Endothelial cell of umbilical vein (primary cell): ENCODE measurements around the gene TTYH3. TPM values are rescaled to one million over a fixed set of nuclear protein-coding genes. Genes with fewer than 3 reads are reported as not detected.

Experiments used
- BruUV-seq: library from RNA; stranded (reverse); fragments of 400-500 nt; replicated peaks from 2 replicates; lab custom pipeline; 2021; lab: Mats Ljungman, UMichigan
- CTCF ChIA-PET: fragments of 300-600, 350-600 bp; sonication (Branson Sonifier 250); formaldehyde crosslinking; loops from one replicate; lab custom pipeline; 2021; ENCODE audit warnings: antibody characterized with exemption, inconsistent platforms; lab: Charles Lee
- POLR2A ChIA-PET: fragments of 300-600, 350-600 bp; sonication (Branson Sonifier 250); formaldehyde crosslinking; loops from one replicate; lab custom pipeline; 2021; ENCODE audit warnings: antibody characterized with exemption, inconsistent platforms; lab: Charles Lee
- DNase-seq: peaks from one replicate; pipeline ENCODE4 v3.0.0-alpha.2; 2011; ENCODE audit warnings: low read depth, low spot score
- FAIRE-seq: peaks from 2 replicates; lab custom pipeline; 2011; peaks lifted over from hg19 to GRCh38; lab: Jason Lieb, UNC
- H2AFZ ChIP-seq: 2 replicates; pipeline ENCODE4 v1.6.0; 2012; ENCODE audit warnings: low read depth, low read length, control low read depth, inconsistent platforms
- H3K27ac ChIP-seq: 2 replicates; pipeline ENCODE4 v1.5.1; 2011; ENCODE audit warnings: low read depth, mild to moderate bottlenecking, control low read depth, low read length, moderate library complexity; ENCODE audit not compliant: insufficient read depth
- H3K27me3 ChIP-seq, 2 experiments: 2 replicates each; pipeline versions ENCODE4 v1.6.0 to v1.6.1; 2011; ENCODE audit warnings: low read length in 2 of 2, mixed read lengths in 1 of 2; ENCODE audit not compliant: control insufficient read depth in 2 of 2, insufficient read depth in 2 of 2
- H3K36me3 ChIP-seq, 2 experiments: 2 replicates in 1 of 2; 3 replicates in 1 of 2; pipeline ENCODE4 v1.5.1; 2011; ENCODE audit warnings: low read length in 2 of 2, mild to moderate bottlenecking in 1 of 2, moderate library complexity in 1 of 2; ENCODE audit not compliant: control insufficient read depth in 2 of 2, insufficient read depth in 2 of 2; ENCODE audit errors: extremely low read depth in 1 of 2
- H3K4me1 ChIP-seq: 3 replicates; pipeline ENCODE4 v1.5.1; 2011; ENCODE audit warnings: mild to moderate bottlenecking, low read length; ENCODE audit not compliant: control insufficient read depth, insufficient read depth; ENCODE audit errors: extremely low read depth
- H3K4me2 ChIP-seq: 2 replicates; pipeline ENCODE4 v1.6.1; 2011; ENCODE audit warnings: low read length, control low read depth, mixed read lengths; ENCODE audit not compliant: insufficient read depth
- H3K4me3 ChIP-seq, 3 experiments: fragments of 200-600 bp in 1 of 3; sonication (generic), shearing (Covaris generic) in 1 of 3; replicated peaks in 1 of 3; 2 replicates each; pipeline ENCODE4 v1.5.1; 2011 to 2016; ENCODE audit warnings: control low read depth in 3 of 3, low read length in 3 of 3, mild to moderate bottlenecking in 2 of 3, inconsistent platforms in 1 of 3, low read depth in 1 of 3, moderate library complexity in 1 of 3; ENCODE audit not compliant: insufficient read depth in 1 of 3
- H3K79me2 ChIP-seq: 2 replicates; pipeline ENCODE4 v1.6.0; 2012; ENCODE audit warnings: low read length, inconsistent platforms; ENCODE audit not compliant: control insufficient read depth, insufficient read depth
- H3K9ac ChIP-seq: replicated peaks from 2 replicates; pipeline ENCODE3; 2011; ENCODE audit warnings: low read length, control low read depth; ENCODE audit not compliant: insufficient read depth; ENCODE audit errors: extremely low read depth
- H3K9me1 ChIP-seq: replicated peaks from 3 replicates; pipeline ENCODE4 v1.6.0; 2011; ENCODE audit warnings: mild to moderate bottlenecking, low read length; ENCODE audit not compliant: control insufficient read depth, insufficient read depth; ENCODE audit errors: extremely low read depth
- H3K9me3 ChIP-seq: replicated peaks from 2 replicates; pipeline ENCODE4 v1.5.1; 2012; ENCODE audit warnings: low read length, inconsistent platforms; ENCODE audit not compliant: control insufficient read depth, insufficient read depth
- H4K20me1 ChIP-seq: replicated peaks from 2 replicates; pipeline ENCODE3; 2011; ENCODE audit warnings: mild to moderate bottlenecking, low read length; ENCODE audit not compliant: control insufficient read depth, insufficient read depth; ENCODE audit errors: extremely low read depth
- CTCF ChIP-seq, 2 donors: IDR thresholded peaks; 1 replicate in 1 of 2; 2 replicates in 1 of 2; pipeline ENCODE4 v1.5.1; 2011; ENCODE audit warnings: low read length in 2 of 2, mild to moderate bottlenecking in 2 of 2, moderate library complexity in 2 of 2, control low read depth in 1 of 2, inconsistent platforms in 1 of 2, low read depth in 1 of 2; ENCODE audit not compliant: insufficient read depth in 1 of 2; ENCODE audit errors: extremely low read depth in 1 of 2
- EZH2 ChIP-seq: IDR thresholded peaks from 2 replicates; pipeline ENCODE4 v1.6.1; 2012; ENCODE audit warnings: borderline replicate concordance, low read depth, mild to moderate bottlenecking, moderate library complexity, low read length, inconsistent platforms; ENCODE audit not compliant: severe bottlenecking
- FOS ChIP-seq: IDR thresholded peaks from 2 replicates; pipeline ENCODE4 v1.6.1; 2011; ENCODE audit warnings: mild to moderate bottlenecking, low read length, moderate library complexity, borderline replicate concordance; ENCODE audit not compliant: insufficient read depth
- GATA2 ChIP-seq: IDR thresholded peaks from 2 replicates; pipeline ENCODE4 v1.7.0; 2011; ENCODE audit warnings: low read depth, mild to moderate bottlenecking, moderate library complexity, mixed read lengths, low read length; ENCODE audit not compliant: insufficient read length, insufficient read depth
- JUN ChIP-seq: IDR thresholded peaks from 2 replicates; pipeline ENCODE4 v1.6.1; 2011; ENCODE audit warnings: borderline replicate concordance, low read depth; ENCODE audit not compliant: insufficient read length, insufficient read depth
- MAX ChIP-seq: IDR thresholded peaks from 2 replicates; pipeline ENCODE4 v1.6.1; 2011; ENCODE audit not compliant: insufficient read depth, insufficient read length
- MYC ChIP-seq: IDR thresholded peaks from one replicate; pipeline ENCODE4 v1.6.1; 2011; ENCODE audit warnings: mild to moderate bottlenecking, low read depth, low read length
- POLR2A ChIP-seq: IDR thresholded peaks from 2 replicates; pipeline ENCODE4 v1.6.1; 2012; ENCODE audit warnings: low read depth, mild to moderate bottlenecking, control low read depth, low read length
- POLR2AphosphoS5 ChIP-seq: IDR thresholded peaks from 2 replicates; pipeline ENCODE4 v1.6.1; 2012; ENCODE audit warnings: low read depth, mild to moderate bottlenecking, control low read depth, low read length, moderate library complexity; ENCODE audit not compliant: insufficient read depth
- dilution Hi-C: fragments of 300-500 bp; cut with MboI; formaldehyde crosslinking; loops from one replicate; pipeline ENCODE4 v1.15.0; 2019; ENCODE audit warnings: low sequenced_read_pairs; ENCODE audit not compliant: extremely low pct_ligation_motif_present
- intact Hi-C: fragments of 100-400 bp; cut with micrococcal nuclease; formaldehyde crosslinking; loops from one replicate; pipeline ENCODE4 v1.10.0; 2022
- polyA plus RNA-seq, 4 experiments: library from polyadenylated mRNA; depleted of rRNA in 3 of 4; stranded (reverse) in 3 of 4; unstranded in 1 of 4; fragments of >200 nt; gene quantifications; 2 replicates each; pipeline versions ENCODE4 v1.2.1 to v1.2.3, GENCODE V29; 2011 to 2012; ENCODE audit warnings: missing spikeins in 1 of 4
- total RNA-seq: library from RNA; stranded (reverse); gene quantifications from 2 replicates; pipeline ENCODE4 v1.2.3, GENCODE V29; 2021

TTYH3 gene
- total and polyA plus RNA-seq, 2 donors (not counting 3 experiments of a cell fraction or from before 2014, with no cell fraction given), result 143 to 280 TPM

DNA sequence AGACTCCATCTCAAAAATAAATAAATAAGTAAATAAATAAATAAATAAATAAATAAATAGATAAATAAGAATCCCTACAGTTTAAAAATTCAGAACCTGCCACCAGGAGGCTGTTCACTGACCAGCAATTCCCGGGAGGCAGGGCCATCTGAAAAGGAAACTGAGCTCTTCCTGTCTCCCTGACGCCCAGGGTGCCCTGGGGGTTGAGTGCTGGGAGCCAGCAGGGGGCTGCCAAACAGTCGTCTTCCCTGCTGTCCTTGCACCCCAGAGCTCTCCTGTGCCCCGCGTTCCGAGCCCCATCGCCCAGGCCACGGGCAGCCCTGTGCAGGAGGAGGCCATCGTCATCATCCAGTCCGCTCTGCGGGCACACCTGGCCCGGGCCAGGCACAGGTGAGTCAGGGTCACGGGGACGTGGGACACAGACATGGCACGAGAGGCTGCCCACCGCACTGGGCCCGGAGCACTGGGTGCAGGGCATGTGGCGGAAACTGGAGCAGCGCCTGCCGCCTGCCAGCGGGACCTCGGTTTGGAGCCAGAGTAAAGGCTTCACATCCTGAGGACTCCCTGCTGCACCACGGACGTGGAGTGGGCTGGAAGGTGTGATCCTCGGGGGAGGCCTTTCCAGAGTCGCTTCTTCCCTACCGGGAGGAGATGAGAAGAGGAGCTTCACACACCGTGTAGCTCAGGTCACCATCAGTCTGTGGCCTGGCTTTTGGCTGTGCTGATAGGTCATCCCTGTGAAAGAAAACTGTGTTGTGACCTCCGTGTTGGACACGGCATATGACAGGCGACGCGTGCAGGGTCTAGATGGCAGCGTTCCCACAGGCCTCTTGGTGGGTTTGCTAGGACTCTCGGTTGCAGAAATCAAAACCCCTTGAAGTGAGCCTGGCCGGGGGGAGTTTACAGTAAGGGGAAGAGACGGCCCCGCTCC is 25.9 kb upstream of the TTYH3 start:
- CTCF ChIA-PET, result interaction anchor here (0.8 to 4.8 kb wide), 19 partner anchors 8 to 104 kb away, joined by 3 to 55 read pairs (median 4); partner anchors contain the start of gene TTYH3
- BruUV-seq, result no TSS peak
- no peaks in the 10 kb centered on the region for H3K79me2 ChIP-seq
- no peak overlapping the region for H2AFZ ChIP-seq
- H3K4me1 ChIP-seq, result peaks cover 13% of the 10 kb centered on the region
- H4K20me1 ChIP-seq, result no peaks in the 10 kb centered on the region
- H3K27me3 ChIP-seq, result no peaks in the 10 kb centered on the region
- no peak overlapping the region for H3K9ac ChIP-seq
- no peak for TF ChIP-seq GATA2
- no peak for TF ChIP-seq POLR2A
- TF ChIP-seq MYC, result no peak
- TF ChIP-seq JUN, result no peak
- no peak for TF ChIP-seq EZH2
- TF ChIP-seq FOS, result no peak
- TF ChIP-seq CTCF (IDR thresholded peaks at IDR 0.05; ENCODE audit: extremely low read depth in 1 of 2, insufficient read depth in 1 of 2, low read depth in 1 of 2, low read length in 2 of 2), result no peak
- no peak for TF ChIP-seq MAX
- no peak for TF ChIP-seq POLR2AphosphoS5
- H3K9me1 ChIP-seq, result no peaks in the 10 kb centered on the region
- dilution Hi-C loops (no loop called here), intact Hi-C loops (loop anchor here (5.0 kb wide), 1 partner anchor 56 kb away; no protein-coding TSS in a partner anchor)
- POLR2A ChIA-PET, result no interaction called here
- H3K9me3 ChIP-seq, result no peaks in the 10 kb centered on the region
- H3K4me2 ChIP-seq, result no peak overlapping the region
- no peak overlapping the region for H3K27ac ChIP-seq
- DNase-seq (no peak), FAIRE-seq (no peak)
- H3K36me3 ChIP-seq, result no peaks in the 10 kb centered on the region
- no peak overlapping the region for H3K4me3 ChIP-seq
